ENCODE results near the gene ZBTB40.
A peak's percentile ranks its signal among the peaks of the same experiment; 100 is the strongest.

The ZBTB40 gene

DNA sequence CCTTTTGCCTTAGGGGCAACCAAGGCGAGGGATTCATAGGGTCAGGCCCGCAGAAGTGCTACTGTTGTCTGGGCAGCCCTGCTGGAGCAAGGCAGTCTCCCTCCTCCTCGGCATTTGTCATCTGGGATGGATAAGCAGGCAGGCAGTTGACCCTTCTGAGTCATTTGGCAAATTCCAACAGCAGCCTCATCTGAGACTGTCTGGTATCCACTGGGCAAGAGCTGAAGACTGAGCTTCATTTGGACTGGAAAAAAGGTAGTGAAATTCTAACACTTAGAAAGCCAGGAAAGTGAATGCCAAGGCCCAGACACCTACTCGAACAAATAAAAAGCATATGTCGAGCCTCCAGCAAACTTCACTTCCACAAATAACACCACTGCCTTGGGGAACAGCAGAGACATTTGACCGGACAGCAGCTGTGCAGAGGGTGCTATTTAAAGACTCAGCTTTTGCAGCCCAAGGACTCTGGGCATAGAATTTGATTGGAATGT lies 4.0 kb upstream of the ZBTB40 start:
- Histone ChIP-seq H3K27ac (ENCODE audit: low read length) (no peak overlapping the region), H3K36me3 (replicated peaks; ENCODE audit: low read depth, low read length) (no peaks in the 10 kb centered on the region), H3K4me3 (ENCODE audit: low read length) (no peak overlapping the region), H3K27me3 (ENCODE audit: low read depth, low read length) (no peaks in the 10 kb centered on the region), H3K4me2 (ENCODE audit: low read length) (no peak overlapping the region), H3K79me2 (ENCODE audit: low read length) (peaks cover 9% of the 10 kb centered on the region), H2AFZ (ENCODE audit: low read depth, low read length) (no peak overlapping the region), H4K20me1 (ENCODE audit: insufficient read depth, low read length) (no peaks in the 10 kb centered on the region), H3K9ac (ENCODE audit: low read length) (no peak overlapping the region), H3K4me1 (ENCODE audit: low read length) (no peaks in the 10 kb centered on the region), H3K9me3 (ENCODE audit: insufficient read depth, low read length) (no peaks in the 10 kb centered on the region)
- no peak for TF ChIP-seq EZH2phosphoT487 (IDR thresholded peaks at IDR 0.05; ENCODE audit: low read depth)
- TF ChIP-seq, protein P1, sequence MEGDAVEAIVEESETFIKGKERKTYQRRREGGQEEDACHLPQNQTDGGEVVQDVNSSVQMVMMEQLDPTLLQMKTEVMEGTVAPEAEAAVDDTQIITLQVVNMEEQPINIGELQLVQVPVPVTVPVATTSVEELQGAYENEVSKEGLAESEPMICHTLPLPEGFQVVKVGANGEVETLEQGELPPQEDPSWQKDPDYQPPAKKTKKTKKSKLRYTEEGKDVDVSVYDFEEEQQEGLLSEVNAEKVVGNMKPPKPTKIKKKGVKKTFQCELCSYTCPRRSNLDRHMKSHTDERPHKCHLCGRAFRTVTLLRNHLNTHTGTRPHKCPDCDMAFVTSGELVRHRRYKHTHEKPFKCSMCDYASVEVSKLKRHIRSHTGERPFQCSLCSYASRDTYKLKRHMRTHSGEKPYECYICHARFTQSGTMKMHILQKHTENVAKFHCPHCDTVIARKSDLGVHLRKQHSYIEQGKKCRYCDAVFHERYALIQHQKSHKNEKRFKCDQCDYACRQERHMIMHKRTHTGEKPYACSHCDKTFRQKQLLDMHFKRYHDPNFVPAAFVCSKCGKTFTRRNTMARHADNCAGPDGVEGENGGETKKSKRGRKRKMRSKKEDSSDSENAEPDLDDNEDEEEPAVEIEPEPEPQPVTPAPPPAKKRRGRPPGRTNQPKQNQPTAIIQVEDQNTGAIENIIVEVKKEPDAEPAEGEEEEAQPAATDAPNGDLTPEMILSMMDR (IDR thresholded peaks at IDR 0.05; ENCODE audit: low read depth, low read length), result no peak

DNA sequence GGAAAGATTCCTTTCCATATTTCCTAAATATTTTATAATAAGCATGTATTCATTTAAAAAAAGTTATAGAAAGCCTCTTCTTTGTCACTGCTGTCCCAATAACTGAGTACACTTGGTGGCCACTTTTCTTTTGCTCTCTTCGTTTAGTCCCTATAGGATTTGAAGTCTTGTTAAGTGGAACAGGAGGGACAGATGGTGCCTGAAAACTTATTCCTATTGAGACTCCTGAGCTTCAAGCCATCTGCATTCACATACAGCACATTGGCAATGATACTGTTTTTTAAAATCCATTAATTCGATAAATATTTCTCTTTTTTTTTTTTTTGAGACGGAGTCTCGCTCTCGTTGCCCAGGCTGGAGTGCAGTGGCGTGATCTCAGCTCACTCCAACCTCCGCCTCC lies 2.0 kb upstream of the ZBTB40 start:
- H3K79me2 ChIP-seq (ENCODE audit: low read length), result peaks cover 27% of the 10 kb centered on the region
- H3K27ac ChIP-seq (ENCODE audit: low read length), result no peak overlapping the region
- peaks cover 5% of the 10 kb centered on the region for H3K4me1 ChIP-seq (ENCODE audit: low read length)
- no peaks in the 10 kb centered on the region for H4K20me1 ChIP-seq (ENCODE audit: insufficient read depth, low read length)
- no peaks in the 10 kb centered on the region for H3K9me3 ChIP-seq (ENCODE audit: insufficient read depth, low read length)
- H3K4me3 ChIP-seq (ENCODE audit: low read length), result no peak overlapping the region
- no peak overlapping the region for H2AFZ ChIP-seq (ENCODE audit: low read depth, low read length)
- H3K27me3 ChIP-seq (ENCODE audit: low read depth, low read length), result no peaks in the 10 kb centered on the region
- H3K4me2 ChIP-seq (ENCODE audit: low read length), result no peak overlapping the region
- no peak overlapping the region for H3K9ac ChIP-seq (ENCODE audit: low read length)
- H3K36me3 ChIP-seq (replicated peaks; ENCODE audit: low read depth, low read length), result no peaks in the 10 kb centered on the region
- TF ChIP-seq EZH2phosphoT487 (IDR thresholded peaks at IDR 0.05; ENCODE audit: low read depth), result no peak
- TF ChIP-seq, protein P1 (IDR thresholded peaks at IDR 0.05; ENCODE audit: low read depth, low read length), result no peak

DNA sequence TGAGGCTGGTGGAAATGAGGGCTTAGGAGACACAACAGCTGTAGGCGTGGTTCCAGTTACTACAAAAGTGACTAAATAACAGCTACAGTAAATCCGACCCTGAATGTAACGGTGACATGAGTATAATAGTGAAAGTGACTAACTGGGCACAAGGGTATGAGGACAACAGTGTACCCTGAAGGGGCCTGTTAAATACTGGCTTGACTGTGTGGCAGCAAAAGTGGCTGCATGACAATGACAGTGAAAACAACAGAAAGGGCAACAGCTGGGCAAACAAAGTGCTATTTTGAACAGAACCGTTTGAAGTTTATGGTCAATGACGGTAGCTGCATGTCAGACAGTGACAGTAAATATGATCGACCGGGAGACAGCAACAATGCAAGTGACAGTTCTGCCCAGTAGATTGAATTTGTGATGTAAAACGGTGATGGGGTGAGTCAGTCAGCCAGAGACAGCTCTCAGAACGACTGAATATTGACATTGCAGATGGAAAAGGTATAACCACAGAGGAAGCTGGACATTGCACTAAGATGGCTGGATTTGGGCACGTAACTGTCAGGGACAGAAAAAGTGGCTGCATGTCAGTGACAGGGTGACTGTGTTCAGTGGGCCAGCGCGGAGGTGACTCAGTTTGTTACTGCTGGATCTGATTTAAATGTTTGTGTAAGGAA lies 1.2 kb upstream of the ZBTB40 start:
- H3K27ac ChIP-seq (ENCODE audit: low read length), result no peak overlapping the region
- no peak overlapping the region for H2AFZ ChIP-seq (ENCODE audit: low read depth, low read length)
- no peaks in the 10 kb centered on the region for H3K9me3 ChIP-seq (ENCODE audit: insufficient read depth, low read length)
- no peak overlapping the region for H3K4me3 ChIP-seq (ENCODE audit: low read length)
- no peaks in the 10 kb centered on the region for H4K20me1 ChIP-seq (ENCODE audit: insufficient read depth, low read length)
- peaks cover 5% of the 10 kb centered on the region for H3K4me1 ChIP-seq (ENCODE audit: low read length)
- no peaks in the 10 kb centered on the region for H3K27me3 ChIP-seq (ENCODE audit: low read depth, low read length)
- H3K36me3 ChIP-seq (replicated peaks; ENCODE audit: low read depth, low read length), result no peaks in the 10 kb centered on the region
- H3K79me2 ChIP-seq (ENCODE audit: low read length), result peaks cover 32% of the 10 kb centered on the region
- H3K4me2 ChIP-seq (ENCODE audit: low read length), result no peak overlapping the region
- no peak for TF ChIP-seq EZH2phosphoT487 (IDR thresholded peaks at IDR 0.05; ENCODE audit: low read depth)
- TF ChIP-seq, protein P1 (IDR thresholded peaks at IDR 0.05; ENCODE audit: low read depth, low read length), result no peak
- no peak overlapping the region for H3K9ac ChIP-seq (ENCODE audit: low read length)

DNA sequence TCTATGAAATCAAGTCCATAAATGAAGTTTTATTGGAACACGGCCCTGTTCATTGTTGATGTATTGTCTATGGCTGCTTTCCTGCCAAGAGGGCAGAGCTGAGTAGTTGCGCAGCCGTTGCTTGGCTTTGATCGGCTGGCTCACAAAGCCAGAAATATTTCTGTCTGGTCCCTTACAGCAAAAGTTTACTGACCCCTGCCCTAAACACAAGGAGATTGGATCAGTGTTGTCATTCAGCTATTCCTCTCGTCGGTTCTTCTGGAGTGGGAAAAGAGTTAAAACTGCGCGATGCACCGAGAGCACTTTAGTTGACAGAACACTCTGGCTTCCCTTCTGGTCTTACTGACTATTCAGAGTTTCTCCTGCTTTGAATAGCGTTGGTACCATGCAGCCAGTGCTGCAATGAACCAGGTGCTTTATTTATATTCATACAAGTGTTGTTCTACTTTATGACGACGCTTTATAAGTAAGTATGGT lies 868 bp downstream of the ZBTB40 start:
- Histone ChIP-seq H4K20me1 (ENCODE audit: insufficient read depth, low read length) (no peaks in the 10 kb centered on the region), H3K4me3 (ENCODE audit: low read length) (peak overlapping the region; percentile 87), H3K27me3 (ENCODE audit: low read depth, low read length) (no peaks in the 10 kb centered on the region), H3K4me1 (ENCODE audit: low read length) (peaks cover 5% of the 10 kb centered on the region), H3K27ac (ENCODE audit: low read length) (peak overlapping the region; percentile 56), H3K9ac (ENCODE audit: low read length) (peak overlapping the region; percentile 79), H3K36me3 (replicated peaks; ENCODE audit: low read depth, low read length) (no peaks in the 10 kb centered on the region), H3K9me3 (ENCODE audit: insufficient read depth, low read length) (no peaks in the 10 kb centered on the region), H2AFZ (ENCODE audit: low read depth, low read length) (peak overlapping the region; percentile 67), H3K79me2 (ENCODE audit: low read length) (peaks cover 44% of the 10 kb centered on the region), H3K4me2 (ENCODE audit: low read length) (peak overlapping the region; percentile 88)
- TF ChIP-seq, protein P1 (IDR thresholded peaks at IDR 0.05; ENCODE audit: low read depth, low read length), result peak; percentile 6; the same call in 1 of the 2 replicates
- TF ChIP-seq EZH2phosphoT487 (IDR thresholded peaks at IDR 0.05; ENCODE audit: low read depth), result no peak

Data from OCI-LY3 (cell line).